Measurements from ENCODE around the gene NINL. TPM values are rescaled to one million over a fixed set of nuclear protein-coding genes. Genes with fewer than 3 reads are reported as not detected.
A peak's percentile ranks its signal among the peaks of the same experiment; 100 is the strongest.
"Not testable (repeated sequence)": the region's sequence is repeated elsewhere in the genome, so short reads cannot be mapped to it uniquely, and the experiment has no call there.

The NINL gene
- total RNA-seq, 1 experiment from 2014 or later = not detected

GRCh38 chr20:25485872-25486271 lies 99.5 kb downstream of the NINL start:
- no peak for DNase-seq (ENCODE audit: low spot score)

- no peak for DNase-seq (ENCODE audit: low spot score)
Observed at GRCh38 chr20:25484911-25485511, 100.3 kb downstream of the NINL start.

GRCh38 chr20:25484224-25484846 lies 101.0 kb downstream of the NINL start:
- DNase-seq (ENCODE audit: low spot score) = peak; percentile 39

- no peak for DNase-seq (ENCODE audit: low spot score)
Observed at GRCh38 chr20:25483431-25484132, 101.7 kb downstream of the NINL start.

GRCh38 chr20:25481918-25482253 lies 103.4 kb downstream of the NINL start:
- DNase-seq (ENCODE audit: low spot score) = no peak

GRCh38 chr20:25481235-25481917 lies 104.0 kb downstream of the NINL start:
- no peak for DNase-seq (ENCODE audit: low spot score)

GRCh38 chr20:25480797-25481196 lies 104.5 kb downstream of the NINL start:
- no peak for DNase-seq (ENCODE audit: low spot score)

- no peak for DNase-seq (ENCODE audit: low spot score)
Observed at GRCh38 chr20:25480156-25480555, 105.2 kb downstream of the NINL start.

- DNase-seq (ENCODE audit: low spot score) = no peak
Observed at GRCh38 chr20:25479638-25480037, 105.7 kb downstream of the NINL start.

GRCh38 chr20:25478889-25479568 lies 106.3 kb downstream of the NINL start:
- DNase-seq (ENCODE audit: low spot score) = no peak

GRCh38 chr20:25477014-25477882 lies 108.1 kb downstream of the NINL start:
- no peak for DNase-seq (ENCODE audit: low spot score)

GRCh38 chr20:25476106-25477013 lies 109.0 kb downstream of the NINL start:
- no peak for DNase-seq (ENCODE audit: low spot score)

- not testable (repeated sequence) for DNase-seq (ENCODE audit: low spot score)
Observed at GRCh38 chr20:25473297-25473696, 112.0 kb downstream of the NINL start.

- DNase-seq (ENCODE audit: low spot score) = no peak
Observed at GRCh38 chr20:25471020-25471419, 114.3 kb downstream of the NINL start.

GRCh38 chr20:25470045-25470444 lies 115.3 kb downstream of the NINL start:
- DNase-seq (ENCODE audit: low spot score) = peak; percentile 86

- no peak for DNase-seq (ENCODE audit: low spot score)
Observed at GRCh38 chr20:25469558-25469957, 115.8 kb downstream of the NINL start.

- no peak for DNase-seq (ENCODE audit: low spot score)
Observed at GRCh38 chr20:25468126-25469075, 116.9 kb downstream of the NINL start.

- DNase-seq (ENCODE audit: low spot score) = no peak
Observed at GRCh38 chr20:25467441-25467840, 117.9 kb downstream of the NINL start.

GRCh38 chr20:25466846-25467245 lies 118.5 kb downstream of the NINL start:
- DNase-seq (ENCODE audit: low spot score) = no peak
